ENCODE measurements around the gene PARVG. TPM values are rescaled to one million over a fixed set of nuclear protein-coding genes. Genes with fewer than 3 reads are reported as not detected.

Gene PARVG
- total RNA-seq, 2 donors from 2014 or later = 89.1 to 94.7 TPM

DNA sequence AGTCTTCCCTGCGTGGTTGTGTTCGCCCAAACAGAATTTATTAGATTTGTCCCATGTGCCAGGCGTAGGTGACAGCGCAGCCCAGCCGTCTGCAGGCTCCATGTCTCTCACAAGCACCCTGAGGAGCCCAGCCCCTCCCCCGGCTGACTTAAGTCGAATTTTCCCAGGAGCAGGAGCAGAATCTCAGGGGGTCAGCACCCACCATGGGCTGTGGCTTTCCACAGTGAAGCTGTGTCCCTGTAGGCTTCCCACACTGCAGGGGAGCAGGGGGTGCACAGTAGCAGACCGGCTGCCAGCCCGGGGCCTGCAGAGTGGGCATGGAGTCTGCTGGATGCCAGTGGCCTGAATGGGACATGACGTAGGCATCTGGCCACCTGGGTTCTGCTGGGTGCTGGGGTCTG lies 16.0 kb downstream of the PARVG start:
- H3K27ac Mint-ChIP-seq = no peak overlapping the region
- H3K27me3 Mint-ChIP-seq = no peaks in the 10 kb centered on the region
- H3K9me3 ChIP-seq (ENCODE audit: control insufficient read depth, low read length, poor library complexity, severe bottlenecking) = no peaks in the 10 kb centered on the region
- peaks cover 35% of the 10 kb centered on the region for H3K4me1 Mint-ChIP-seq
- no peak overlapping the region for H3K4me3 Mint-ChIP-seq
- ATAC-seq = no peak
- H3K36me3 Mint-ChIP-seq (ENCODE audit: low read depth) = peaks cover 16% of the 10 kb centered on the region
- no peak for DNase-seq

DNA sequence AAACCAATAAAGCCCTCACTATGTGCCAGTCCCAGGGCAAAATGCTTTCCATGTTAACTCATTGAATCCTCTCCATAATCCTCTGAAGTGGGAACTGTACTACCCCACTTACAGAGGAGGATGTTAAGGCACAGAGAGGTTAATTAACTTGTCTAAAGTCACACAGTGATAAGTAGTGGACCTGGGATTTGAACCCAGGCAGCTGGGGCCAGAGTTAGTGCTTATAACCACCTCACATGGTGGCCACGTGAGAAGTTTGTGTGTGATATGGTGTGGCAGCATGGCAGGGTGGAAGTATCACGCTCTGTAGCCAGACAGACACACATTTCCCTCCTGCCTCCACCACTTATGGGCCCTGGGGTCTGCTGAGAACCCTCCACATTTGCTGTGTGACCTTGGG lies 16.5 kb downstream of the PARVG start:
- no peaks in the 10 kb centered on the region for H3K9me3 ChIP-seq (ENCODE audit: control insufficient read depth, low read length, poor library complexity, severe bottlenecking)
- peaks cover 16% of the 10 kb centered on the region for H3K36me3 Mint-ChIP-seq (ENCODE audit: low read depth)
- DNase-seq (no peak), ATAC-seq (no peak)
- no peak overlapping the region for H3K27ac Mint-ChIP-seq
- peaks cover 35% of the 10 kb centered on the region for H3K4me1 Mint-ChIP-seq
- no peak overlapping the region for H3K4me3 Mint-ChIP-seq
- no peaks in the 10 kb centered on the region for H3K27me3 Mint-ChIP-seq

DNA sequence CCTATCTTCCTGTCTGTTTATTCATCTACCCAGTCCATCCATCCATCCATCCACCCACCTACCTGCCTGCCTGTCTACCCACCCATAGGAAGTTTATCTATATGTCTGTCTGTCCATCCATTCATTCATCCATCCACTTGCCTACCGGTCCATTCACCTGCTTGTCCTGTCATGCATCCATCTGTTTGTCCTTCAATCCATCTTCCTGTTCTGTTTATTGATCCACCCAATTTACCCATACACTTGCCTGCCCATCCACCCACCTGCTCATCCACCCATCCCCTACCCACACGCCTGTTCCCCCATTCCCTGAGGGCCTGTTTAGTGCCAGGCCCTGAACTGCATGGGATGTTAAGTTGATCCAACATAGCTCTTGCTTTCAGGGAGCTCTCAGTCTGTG lies 18.4 kb downstream of the PARVG start:
- DNase-seq (no peak), ATAC-seq (no peak)
- peaks cover 19% of the 10 kb centered on the region for H3K4me1 Mint-ChIP-seq
- no peaks in the 10 kb centered on the region for H3K9me3 ChIP-seq (ENCODE audit: control insufficient read depth, low read length, poor library complexity, severe bottlenecking)
- no peaks in the 10 kb centered on the region for H3K27me3 Mint-ChIP-seq
- no peak overlapping the region for H3K4me3 Mint-ChIP-seq
- peaks cover 18% of the 10 kb centered on the region for H3K36me3 Mint-ChIP-seq (ENCODE audit: low read depth)
- H3K27ac Mint-ChIP-seq = peak overlapping the region; percentile 51

DNA sequence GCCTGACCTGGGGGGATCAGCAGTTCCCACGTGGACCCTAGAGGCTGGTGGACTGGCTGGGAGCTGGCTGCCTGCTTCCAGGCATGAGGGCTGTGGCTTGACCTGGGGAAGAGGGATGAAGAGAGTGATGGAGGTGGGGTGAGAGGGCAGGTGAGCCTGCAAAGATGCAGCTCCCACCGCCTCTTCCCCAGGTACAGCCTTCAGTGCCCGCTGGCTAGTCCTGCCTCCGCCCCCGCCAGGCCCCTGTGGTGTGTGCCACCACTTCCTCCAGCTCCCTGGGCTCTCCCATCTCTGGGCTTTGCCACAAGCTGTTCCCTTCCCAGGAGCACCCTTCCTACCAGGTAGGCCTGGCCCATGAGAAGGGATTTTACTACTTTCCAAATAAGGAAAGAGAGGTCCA lies 19.1 kb downstream of the PARVG start:
- no peak for ATAC-seq
- peak overlapping the region; percentile 51 for H3K27ac Mint-ChIP-seq

DNA sequence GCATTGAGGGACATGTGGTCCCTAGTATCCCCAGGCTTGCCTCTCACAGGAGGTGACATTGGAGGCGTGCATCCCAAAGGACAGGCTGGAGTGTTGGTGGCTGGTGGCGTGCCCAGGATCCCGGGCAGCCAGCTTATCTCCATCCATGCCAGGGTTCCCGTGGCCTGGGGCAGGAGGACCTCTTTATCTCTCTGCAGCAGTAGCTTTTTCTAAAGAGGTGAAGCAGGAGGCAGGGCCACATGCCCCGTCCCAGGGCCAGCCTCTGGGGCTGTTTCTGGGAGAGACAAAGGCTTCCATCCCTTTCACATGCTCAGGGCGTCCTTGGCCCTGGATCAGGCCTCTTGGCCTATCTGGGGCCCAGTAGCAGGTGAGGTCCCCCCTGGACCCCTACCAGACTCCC lies 19.7 kb downstream of the PARVG start:
- H3K4me1 Mint-ChIP-seq = peaks cover 10% of the 10 kb centered on the region

More for the DNA sequence above, 19.1 kb downstream of the PARVG start:
- no peak overlapping the region for H3K4me3 Mint-ChIP-seq
- H3K4me1 Mint-ChIP-seq = peaks cover 12% of the 10 kb centered on the region
- peaks cover 15% of the 10 kb centered on the region for H3K36me3 Mint-ChIP-seq (ENCODE audit: low read depth)
- H3K9me3 ChIP-seq (ENCODE audit: control insufficient read depth, low read length, poor library complexity, severe bottlenecking) = no peaks in the 10 kb centered on the region
- H3K27me3 Mint-ChIP-seq = no peaks in the 10 kb centered on the region
- no peak for DNase-seq

DNA sequence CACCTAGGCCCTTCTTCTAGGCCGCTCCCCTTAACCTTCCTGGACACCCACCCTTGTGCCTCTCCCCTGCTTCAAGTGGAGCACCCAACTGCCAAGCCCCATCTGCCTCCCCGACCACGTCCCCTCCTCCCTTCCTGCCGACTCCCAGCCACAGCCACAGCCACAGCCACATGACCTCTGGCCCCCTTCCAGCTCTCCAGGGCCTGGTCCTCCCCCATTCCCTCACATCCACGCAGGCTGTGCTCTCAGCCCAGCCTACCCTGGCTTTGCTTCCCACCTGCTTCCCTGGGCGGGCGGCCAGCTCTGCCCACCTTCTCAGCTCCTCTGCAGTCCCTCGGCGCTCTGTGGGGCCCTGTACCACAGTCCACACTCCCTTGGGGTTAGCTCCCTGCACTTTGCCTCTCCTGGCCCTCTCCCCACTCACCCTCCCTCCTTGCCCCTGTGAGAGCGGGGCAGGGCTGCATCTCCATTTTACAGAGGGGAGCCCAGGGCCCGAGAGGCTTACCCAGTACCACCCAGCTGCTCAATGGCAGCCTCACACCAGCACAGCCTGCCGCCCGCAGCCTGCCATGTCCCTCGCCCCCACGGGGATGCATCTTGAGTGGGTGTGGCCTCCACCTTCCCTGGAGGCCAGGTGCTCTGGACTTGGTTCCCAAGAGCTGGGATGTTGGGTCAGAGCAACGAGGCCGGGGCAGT lies 20.3 kb downstream of the PARVG start:
- Mint-ChIP-seq H3K4me3 (no peak overlapping the region), H3K27me3 (no peaks in the 10 kb centered on the region), H3K4me1 (peaks cover 10% of the 10 kb centered on the region), H3K27ac (no peak overlapping the region), H3K36me3 (ENCODE audit: low read depth) (peaks cover 15% of the 10 kb centered on the region)
- ATAC-seq (no peak), DNase-seq (no peak)
- H3K9me3 ChIP-seq (ENCODE audit: control insufficient read depth, low read length, poor library complexity, severe bottlenecking) = no peaks in the 10 kb centered on the region

More for the DNA sequence above, 19.7 kb downstream of the PARVG start:
- H3K9me3 ChIP-seq (ENCODE audit: control insufficient read depth, low read length, poor library complexity, severe bottlenecking) = no peaks in the 10 kb centered on the region
- Mint-ChIP-seq H3K27ac (no peak overlapping the region), H3K4me3 (no peak overlapping the region), H3K27me3 (no peaks in the 10 kb centered on the region), H3K36me3 (ENCODE audit: low read depth) (peaks cover 15% of the 10 kb centered on the region)
- ATAC-seq (no peak), DNase-seq (no peak)

DNA sequence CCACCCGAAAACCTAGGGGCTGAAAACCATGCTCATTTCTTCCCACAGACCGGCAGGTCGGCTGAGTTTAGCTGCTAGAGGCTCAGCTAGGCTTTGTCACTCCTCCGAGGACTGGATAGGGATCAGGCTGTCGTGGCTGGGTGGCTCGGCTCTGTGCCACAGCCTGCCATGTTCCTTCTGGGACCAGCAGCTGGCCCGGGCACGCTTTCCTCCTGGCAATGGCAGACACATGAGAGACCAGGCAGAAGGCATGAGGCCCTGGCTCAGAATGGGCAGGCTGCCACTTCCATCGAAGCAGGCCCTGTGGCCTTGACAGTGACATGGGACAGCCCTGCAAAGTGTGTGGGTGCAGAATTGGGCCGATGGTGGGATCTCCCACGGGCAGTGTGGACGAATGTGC lies 20.9 kb downstream of the PARVG start:
- H3K4me3 Mint-ChIP-seq = no peak overlapping the region
- H3K27ac Mint-ChIP-seq = no peak overlapping the region
- ATAC-seq (no peak), DNase-seq (no peak)
- H3K9me3 ChIP-seq (ENCODE audit: control insufficient read depth, low read length, poor library complexity, severe bottlenecking) = no peaks in the 10 kb centered on the region
- H3K36me3 Mint-ChIP-seq (ENCODE audit: low read depth) = peaks cover 15% of the 10 kb centered on the region
- peaks cover 10% of the 10 kb centered on the region for H3K4me1 Mint-ChIP-seq
- no peaks in the 10 kb centered on the region for H3K27me3 Mint-ChIP-seq

DNA sequence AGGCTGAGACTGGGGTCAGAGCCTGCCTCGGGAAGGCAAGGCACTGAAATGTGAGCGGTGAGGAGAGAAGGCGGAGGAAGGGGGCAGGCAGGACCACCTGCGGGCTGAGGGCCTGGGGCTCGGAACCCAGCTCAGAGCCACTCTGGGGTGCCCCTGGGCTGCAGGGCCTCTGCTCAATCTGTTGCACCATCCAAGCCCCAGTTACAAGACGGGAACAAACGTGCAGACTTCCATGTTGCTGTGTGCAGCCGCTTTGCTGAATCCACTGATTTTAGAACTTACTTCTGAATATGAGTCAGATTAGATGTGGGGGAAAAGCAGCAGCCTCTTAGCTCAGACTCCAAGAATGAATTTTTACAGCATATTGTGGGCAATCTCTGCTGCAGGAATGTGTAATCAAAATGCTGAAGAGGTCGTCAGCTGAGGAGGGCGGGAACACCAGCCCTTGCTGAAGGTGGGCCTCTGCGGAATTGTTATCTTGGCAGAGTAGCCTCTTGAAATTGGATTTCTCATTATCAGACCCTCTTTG lies 21.6 kb downstream of the PARVG start:
- no peak overlapping the region for H3K27ac Mint-ChIP-seq
- ATAC-seq (no peak), DNase-seq (no peak)
- H3K4me3 Mint-ChIP-seq = no peak overlapping the region
- H3K27me3 Mint-ChIP-seq = no peaks in the 10 kb centered on the region
- peaks cover 10% of the 10 kb centered on the region for H3K4me1 Mint-ChIP-seq
- H3K36me3 Mint-ChIP-seq (ENCODE audit: low read depth) = peaks cover 15% of the 10 kb centered on the region
- no peaks in the 10 kb centered on the region for H3K9me3 ChIP-seq (ENCODE audit: control insufficient read depth, low read length, poor library complexity, severe bottlenecking)

DNA sequence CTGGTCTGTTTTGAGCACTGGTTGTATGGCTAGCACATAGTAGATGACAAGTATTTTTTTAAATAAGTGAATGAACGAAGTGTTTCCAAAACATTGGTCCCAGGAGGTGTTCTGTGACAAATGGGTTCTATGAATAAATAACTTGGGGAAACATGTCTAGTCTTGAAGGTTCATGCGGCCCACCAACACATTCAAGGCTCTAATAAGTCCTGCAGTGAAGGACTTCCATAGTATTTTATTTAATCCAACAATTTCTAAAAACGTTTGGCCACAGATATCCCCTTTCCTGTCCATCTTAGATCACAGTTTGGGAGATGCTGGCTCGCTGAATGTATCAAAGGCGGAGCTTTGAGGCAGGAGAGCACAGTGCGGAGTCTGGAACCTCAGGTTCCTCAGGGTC lies 22.5 kb downstream of the PARVG start:
- no peak overlapping the region for H3K27ac Mint-ChIP-seq
- H3K4me3 Mint-ChIP-seq = no peak overlapping the region
- ATAC-seq (no peak), DNase-seq (no peak)
- no peaks in the 10 kb centered on the region for H3K27me3 Mint-ChIP-seq
- no peaks in the 10 kb centered on the region for H3K9me3 ChIP-seq (ENCODE audit: control insufficient read depth, low read length, poor library complexity, severe bottlenecking)
- peaks cover 15% of the 10 kb centered on the region for H3K36me3 Mint-ChIP-seq (ENCODE audit: low read depth)
- peaks cover 10% of the 10 kb centered on the region for H3K4me1 Mint-ChIP-seq

DNA sequence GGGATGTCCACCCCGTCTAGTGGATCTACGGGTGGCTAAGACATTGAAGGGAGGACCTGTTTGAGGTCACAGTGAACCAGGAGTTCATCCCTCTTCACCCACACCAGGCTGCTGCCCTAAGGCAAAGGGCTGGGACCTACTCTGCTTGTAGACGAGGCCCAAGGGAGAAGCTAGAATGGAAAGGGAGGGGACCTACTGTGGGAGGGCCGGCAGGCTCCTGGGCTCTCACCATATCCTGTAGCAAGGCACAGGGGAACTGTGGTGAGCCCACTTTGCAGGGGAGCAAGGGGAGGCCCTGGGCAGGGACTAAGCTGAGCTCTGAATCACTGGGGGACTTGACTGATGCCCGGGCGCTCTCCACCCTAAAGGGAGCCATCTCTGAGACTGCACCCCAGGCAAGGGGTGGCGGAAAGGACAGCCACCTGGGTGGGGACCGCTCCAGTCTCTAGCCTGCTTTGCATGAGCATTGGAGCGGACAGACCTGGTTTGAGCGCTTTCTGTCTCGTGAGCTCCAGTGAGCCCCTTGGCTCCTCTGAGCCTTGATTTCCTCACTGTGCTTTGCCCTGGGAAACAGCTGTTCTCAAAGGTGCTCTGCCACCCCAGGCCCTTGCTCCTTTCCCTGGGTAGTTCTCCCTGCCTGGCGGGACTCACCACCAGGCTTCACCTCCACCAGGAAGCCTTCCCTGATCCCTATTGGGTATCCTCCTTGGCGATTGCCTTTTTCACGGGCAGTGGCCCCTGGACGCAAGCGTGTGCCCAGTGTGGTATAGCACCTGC lies 24.2 kb downstream of the PARVG start:
- H3K4me1 Mint-ChIP-seq = no peaks in the 10 kb centered on the region
- DNase-seq (no peak), ATAC-seq (no peak)
- H3K9me3 ChIP-seq (ENCODE audit: control insufficient read depth, low read length, poor library complexity, severe bottlenecking) = no peaks in the 10 kb centered on the region
- H3K4me3 Mint-ChIP-seq = no peak overlapping the region
- no peaks in the 10 kb centered on the region for H3K27me3 Mint-ChIP-seq
- peaks cover 3% of the 10 kb centered on the region for H3K36me3 Mint-ChIP-seq (ENCODE audit: low read depth)
- H3K27ac Mint-ChIP-seq = peak overlapping the region; percentile 53

DNA sequence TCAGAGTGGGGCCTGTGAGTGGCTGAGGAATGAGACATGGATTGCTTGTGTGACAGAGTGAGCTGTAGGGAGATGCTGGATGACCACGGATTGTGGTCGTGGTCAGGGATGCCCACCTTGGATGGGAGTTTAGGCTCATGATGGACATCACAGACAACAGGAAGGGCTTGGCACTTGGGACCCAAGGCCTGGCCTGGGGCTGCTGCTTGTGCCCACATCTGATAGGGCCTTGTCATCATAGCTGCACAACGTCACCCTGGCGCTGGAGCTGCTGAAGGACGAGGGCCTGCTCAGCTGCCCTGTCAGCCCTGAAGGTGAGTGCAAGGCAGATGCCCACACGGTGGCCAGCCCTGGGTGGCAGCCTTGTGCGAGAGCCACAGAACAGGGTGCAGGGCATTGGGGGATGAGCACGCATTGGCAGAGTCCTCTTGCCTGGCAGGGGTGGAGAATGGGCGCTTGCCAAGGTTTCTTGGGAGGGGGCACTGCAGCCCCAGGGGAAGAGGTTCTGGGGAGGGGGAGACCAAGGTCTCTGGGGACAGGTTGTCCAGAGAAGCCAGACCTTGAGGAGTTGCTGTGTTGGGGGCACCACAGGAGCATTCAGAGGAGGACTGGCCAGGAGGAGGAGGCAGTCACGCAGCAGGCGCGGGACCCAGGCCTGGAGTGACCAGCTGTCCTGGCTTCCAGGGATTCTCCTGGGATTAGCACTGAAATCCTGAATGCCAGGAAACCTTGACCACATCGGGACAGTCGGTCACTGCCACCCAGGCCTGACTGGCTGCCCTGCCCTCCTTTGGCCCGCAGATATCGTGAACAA lies 25.0 kb downstream of the PARVG start:
- Mint-ChIP-seq H3K27ac (peak overlapping the region; percentile 53), H3K4me3 (no peak overlapping the region), H3K36me3 (ENCODE audit: low read depth) (peaks cover 3% of the 10 kb centered on the region), H3K4me1 (no peaks in the 10 kb centered on the region), H3K27me3 (no peaks in the 10 kb centered on the region)
- ATAC-seq (no peak), DNase-seq (no peak)
- H3K9me3 ChIP-seq (ENCODE audit: control insufficient read depth, low read length, poor library complexity, severe bottlenecking) = no peaks in the 10 kb centered on the region

DNA sequence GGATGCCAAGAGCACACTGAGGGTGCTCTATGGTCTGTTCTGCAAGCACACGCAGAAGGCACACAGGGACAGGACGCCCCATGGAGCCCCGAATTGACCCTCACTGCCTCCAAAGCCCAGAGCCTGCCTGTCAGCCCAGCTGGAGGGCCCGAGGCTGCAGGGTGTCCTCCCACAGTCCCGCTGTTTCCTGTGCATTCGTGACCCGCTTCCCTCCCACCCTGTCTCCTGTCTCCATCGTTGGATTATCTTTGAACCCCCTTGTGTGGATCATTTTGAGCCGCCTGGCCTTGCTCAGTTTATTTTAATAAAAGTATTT lies 25.6 kb downstream of the PARVG start:
- Mint-ChIP-seq H3K27me3 (no peaks in the 10 kb centered on the region), H3K4me1 (no peaks in the 10 kb centered on the region), H3K36me3 (ENCODE audit: low read depth) (peaks cover 3% of the 10 kb centered on the region), H3K4me3 (no peak overlapping the region), H3K27ac (no peak overlapping the region)
- H3K9me3 ChIP-seq (ENCODE audit: control insufficient read depth, low read length, poor library complexity, severe bottlenecking) = no peaks in the 10 kb centered on the region
- no peak for DNase-seq
- ATAC-seq = no peak

DNA sequence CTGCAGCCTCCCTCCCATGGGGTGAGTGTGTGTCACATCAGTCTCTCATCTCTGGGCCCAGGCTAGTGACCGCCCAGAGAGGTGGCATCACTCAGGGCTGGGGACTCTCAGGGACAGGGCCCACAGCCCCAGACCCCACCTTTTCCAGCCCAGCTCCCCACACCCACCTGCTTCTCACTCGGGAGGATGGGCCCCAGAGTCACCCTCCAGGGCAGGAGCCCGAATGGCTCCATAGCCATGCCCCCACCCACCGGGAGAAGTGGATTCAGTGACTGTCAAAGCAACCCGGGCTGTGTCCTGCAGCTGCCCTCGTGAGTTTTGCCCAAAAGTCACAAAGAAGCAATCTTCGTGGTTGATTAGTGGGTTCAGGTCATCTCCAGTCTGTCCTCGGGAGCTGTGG lies 26.0 kb downstream of the PARVG start:
- Mint-ChIP-seq H3K36me3 (ENCODE audit: low read depth) (peaks cover 3% of the 10 kb centered on the region), H3K27me3 (no peaks in the 10 kb centered on the region), H3K27ac (no peak overlapping the region)

More for the DNA sequence above, 26.0 kb downstream of the PARVG start:
- H3K9me3 ChIP-seq (ENCODE audit: control insufficient read depth, low read length, poor library complexity, severe bottlenecking) = no peaks in the 10 kb centered on the region
- DNase-seq (no peak), ATAC-seq (no peak)
- no peaks in the 10 kb centered on the region for H3K4me1 Mint-ChIP-seq
- no peak overlapping the region for H3K4me3 Mint-ChIP-seq

All from T-helper 17 cell (primary cell).